ENCODE measurements around the gene TULP1. TPM values are rescaled to one million over a fixed set of nuclear protein-coding genes. Genes with fewer than 3 reads are reported as not detected.

TULP1 gene
- total RNA-seq, 4 donors from 2014 or later = 1.2 TPM; not detected in 3

DNA sequence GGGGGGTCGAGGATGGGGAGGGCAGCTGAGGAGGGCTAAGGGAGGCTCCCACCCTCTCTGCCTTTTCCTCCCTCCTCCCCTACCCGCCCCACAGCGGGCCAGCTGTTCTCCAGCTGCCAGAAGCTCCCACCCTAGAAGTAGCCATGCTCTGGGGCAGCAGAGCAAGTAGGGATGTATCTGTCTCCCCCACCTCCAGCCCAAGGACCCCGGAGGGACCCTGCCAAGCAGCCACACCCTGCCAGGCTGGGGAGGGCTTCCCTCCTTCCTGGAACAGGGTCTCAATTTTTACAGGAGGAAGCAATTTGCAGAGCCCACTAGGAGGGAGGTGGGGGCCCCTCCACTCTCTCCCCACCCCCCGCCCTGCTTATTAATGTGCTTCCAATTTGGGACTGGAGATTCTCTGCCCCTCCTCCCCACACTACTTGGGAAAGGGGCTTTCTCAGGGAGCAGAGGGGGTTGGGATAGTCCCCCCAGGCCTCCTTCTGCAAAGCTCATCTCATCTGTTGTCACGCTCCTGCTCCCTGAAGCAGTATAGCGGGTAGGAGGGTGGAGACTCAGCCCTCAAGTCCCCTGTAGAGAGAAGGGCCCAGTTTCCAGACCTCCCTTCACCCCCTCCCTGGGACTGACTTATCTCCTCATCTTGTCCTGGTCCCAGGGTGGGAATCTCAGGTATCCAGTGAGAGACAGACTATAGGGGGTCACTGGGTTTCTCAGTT, 20.3 kb downstream of the TULP1 start:
- Histone ChIP-seq H3K4me3 (peak overlapping the region; percentile 34 to 99 (median 44)), H3K27me3 (no peaks in the 10 kb centered on the region), H3K4me1 (peaks cover 80 to 91% (median 87%) of the 10 kb centered on the region in 4 donors), H3K9me3 (no peaks in the 10 kb centered on the region), H3K27ac (replicated peaks in 1 of 4) (peak overlapping the region; percentile 97 to 100 (median 99)), H3K36me3 (no peaks in the 10 kb centered on the region)
- intact Hi-C loops (cut with DNase I) = no loop called here
- TF ChIP-seq POLR2AphosphoS5 (IDR thresholded peaks at IDR 0.05) (no peak), EP300 (IDR thresholded peaks at IDR 0.05) (no peak), POLR2A (IDR thresholded peaks at IDR 0.05; ENCODE audit: low read depth) (no peak)
- no peak for DNase-seq (ENCODE audit: extremely low spot score)
- 21% methylated on average over 5 of the region's 7 CpGs for WGBS

- Histone ChIP-seq H3K4me1 (peaks cover 86 to 98% (median 92%) of the 10 kb centered on the region in 4 donors), H3K27me3 (no peaks in the 10 kb centered on the region), H3K27ac (replicated peaks in 1 of 4) (peak overlapping the region; percentile 97 to 100 (median 99)), H3K36me3 (no peaks in the 10 kb centered on the region), H3K4me3 (peak overlapping the region; percentile 34 to 99 (median 44)), H3K9me3 (no peaks in the 10 kb centered on the region)
- intact Hi-C loops (cut with DNase I) = no loop called here
- 31% methylated on average over 2 of the region's 5 CpGs for WGBS
- TF ChIP-seq CTCF (IDR thresholded peaks at IDR 0.05) (no peak), POLR2A (IDR thresholded peaks at IDR 0.05; ENCODE audit: low read depth) (no peak), EP300 (IDR thresholded peaks at IDR 0.05) (no peak), POLR2AphosphoS5 (IDR thresholded peaks at IDR 0.05) (no peak)
- no peak for DNase-seq (ENCODE audit: extremely low spot score)
Observed at GRCh38 chr6:35491558-35492257, 21.0 kb downstream of the TULP1 start.

DNA sequence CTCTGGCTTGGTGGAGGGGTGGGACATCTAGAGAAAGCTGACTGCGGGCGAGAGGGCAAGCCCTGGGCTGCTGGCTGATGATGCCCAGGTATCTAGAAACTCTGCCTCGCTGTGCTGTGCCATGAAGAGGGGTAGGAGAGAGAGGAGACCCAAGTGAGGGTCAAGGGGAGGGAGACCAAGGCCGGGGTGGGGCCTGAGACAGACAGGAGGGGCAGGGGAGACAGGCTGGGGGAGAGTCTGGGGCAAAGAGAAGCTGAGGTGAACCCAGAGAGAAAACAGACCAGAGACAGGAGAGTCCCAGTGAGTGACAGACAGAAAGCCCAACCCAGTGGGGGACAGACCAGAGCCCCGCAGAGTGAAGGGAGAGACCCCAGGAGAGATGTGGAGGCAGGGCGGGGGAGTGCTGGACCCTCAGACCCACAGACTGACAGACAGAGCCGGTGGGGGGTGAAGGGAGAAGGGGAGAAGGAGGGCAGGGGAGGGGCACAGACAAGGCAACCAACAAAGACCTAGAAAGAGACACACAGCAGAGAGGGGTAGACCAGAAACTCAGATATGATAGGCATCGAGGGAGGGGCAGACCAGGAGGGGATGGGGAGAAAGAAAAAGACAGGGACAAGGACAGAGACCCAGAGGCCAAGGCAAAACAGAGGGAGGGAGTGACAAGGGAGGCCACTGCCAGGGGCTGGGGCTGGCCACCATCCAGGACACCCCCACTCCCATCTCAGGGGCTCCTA, 21.7 kb downstream of the TULP1 start:
- H3K4me3 ChIP-seq = peak overlapping the region; percentile 40 to 99 (median 47)
- H3K27ac ChIP-seq (replicated peaks in 1 of 4) = peak overlapping the region; percentile 97 to 100 (median 99)
- DNase-seq (ENCODE audit: extremely low spot score) = no peak
- peaks cover 94 to 100% (median 99%) of the 10 kb centered on the region in 4 donors for H3K4me1 ChIP-seq
- H3K27me3 ChIP-seq = no peaks in the 10 kb centered on the region
- WGBS = 53% methylated on average over 8 of the region's 8 CpGs
- peaks cover 0 to 5% (median 1%) of the 10 kb centered on the region in 4 donors for H3K36me3 ChIP-seq
- no peaks in the 10 kb centered on the region for H3K9me3 ChIP-seq
- intact Hi-C loops (cut with DNase I) = no loop called here
- no peak for TF ChIP-seq EP300 (IDR thresholded peaks at IDR 0.05)

GRCh38 chr6:35489995-35490791, 22.5 kb downstream of the TULP1 start:
- Histone ChIP-seq H3K4me3 (peak overlapping the region; percentile 40 to 99 (median 47)), H3K27me3 (no peaks in the 10 kb centered on the region), H3K36me3 (peaks cover 0 to 6% (median 3%) of the 10 kb centered on the region in 4 donors), H3K27ac (replicated peaks in 1 of 4) (peak overlapping the region; percentile 97 to 100 (median 99)), H3K9me3 (no peaks in the 10 kb centered on the region), H3K4me1 (peaks cover 95 to 100% (median 100%) of the 10 kb centered on the region in 4 donors)
- no peak for DNase-seq (ENCODE audit: extremely low spot score)
- intact Hi-C loops (cut with DNase I) = no loop called here
- 8% methylated on average over 16 of the region's 28 CpGs for WGBS
- TF ChIP-seq CTCF (IDR thresholded peaks at IDR 0.05) (no peak), EP300 (IDR thresholded peaks at IDR 0.05) (peak; percentile 15), POLR2A (IDR thresholded peaks at IDR 0.05; ENCODE audit: low read depth) (no peak), POLR2AphosphoS5 (IDR thresholded peaks at IDR 0.05) (peak; percentile 65 to 83)

DNA sequence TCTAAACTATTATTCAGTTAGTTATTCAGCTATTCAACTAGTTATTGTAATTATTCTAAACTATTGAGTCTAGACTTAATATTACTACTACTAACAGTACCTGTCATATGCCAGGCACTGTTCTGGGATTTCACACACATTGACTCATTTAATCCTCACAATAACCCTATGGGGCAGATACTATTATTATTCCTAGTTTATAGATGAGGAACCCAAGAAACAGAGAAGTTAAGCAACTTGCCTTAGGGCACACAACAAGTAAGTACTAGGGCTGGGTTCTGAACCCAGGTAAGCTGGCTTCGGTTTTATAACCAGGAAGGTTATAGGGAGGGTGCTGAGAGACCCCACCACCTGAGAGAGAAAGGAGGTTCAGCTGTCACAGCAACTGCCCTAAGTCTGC, 23.6 kb downstream of the TULP1 start:
- peak overlapping the region; percentile 97 to 100 (median 99) for H3K27ac ChIP-seq (replicated peaks in 1 of 4)
- no peaks in the 10 kb centered on the region for H3K27me3 ChIP-seq
- peaks cover 87 to 100% (median 100%) of the 10 kb centered on the region in 4 donors for H3K4me1 ChIP-seq
- TF ChIP-seq POLR2A (IDR thresholded peaks at IDR 0.05; ENCODE audit: low read depth) (no peak), POLR2AphosphoS5 (IDR thresholded peaks at IDR 0.05) (no peak), CTCF (IDR thresholded peaks at IDR 0.05) (no peak), EP300 (IDR thresholded peaks at IDR 0.05) (no peak)
- peaks cover 0 to 17% (median 13%) of the 10 kb centered on the region in 4 donors for H3K36me3 ChIP-seq
- H3K9me3 ChIP-seq = no peaks in the 10 kb centered on the region
- WGBS = 78% methylated on average over 1 of the region's 1 CpG
- no peak for DNase-seq (ENCODE audit: extremely low spot score)
- no peak overlapping the region for H3K4me3 ChIP-seq
- intact Hi-C loops (cut with DNase I) = no loop called here
